GM18858 (cell line): ENCODE results near the gene ENTPD6.

ENCODE experiments used
- ATAC-seq: cut with Tn5 transposase; IDR thresholded peaks from one replicate; pipeline ENCODE4 v1.9.1; 2021; ENCODE audit not compliant: unreplicated experiment

Gene ENTPD6

GRCh38 chr20:25274481-25274880, 79.0 kb downstream of the ENTPD6 start:
- ATAC-seq, result no peak

GRCh38 chr20:25274891-25275812, 79.6 kb downstream of the ENTPD6 start:
- no peak for ATAC-seq

GRCh38 chr20:25275813-25276532, 80.5 kb downstream of the ENTPD6 start:
- ATAC-seq, result no peak
